H1 (cell line): Measurements from ENCODE around the gene NDUFB1. TPM values are rescaled to one million over a fixed set of nuclear protein-coding genes. Genes with fewer than 3 reads are reported as not detected.

Experiments
- CTCF ChIA-PET: fragments of 300-600 bp; sonication (Branson Sonifier 250); formaldehyde crosslinking; loops from one replicate; lab custom pipeline; 2021; ENCODE audit not compliant: partially characterized antibody; lab: Charles Lee
- POLR2A ChIA-PET: fragments of 300-600 bp; sonication (Branson Sonifier 250); formaldehyde crosslinking; loops from one replicate; lab custom pipeline; 2021; ENCODE audit warnings: inconsistent platforms; ENCODE audit not compliant: partially characterized antibody; lab: Charles Lee
- DNase-seq, 2 experiments: peaks; one replicate each; pipeline versions ENCODE4 v3.0.0 to v3.0.0-alpha.2; 2010 to 2022; ENCODE audit warnings: low spot score in 2 of 2, low read depth in 1 of 2, mixed read lengths in 1 of 2
- FAIRE-seq: peaks from 2 replicates; lab custom pipeline; 2011; peaks lifted over from hg19 to GRCh38; lab: Jason Lieb, UNC
- H2AFZ ChIP-seq: 2 replicates; pipeline ENCODE4 v1.8.1; 2012; ENCODE audit warnings: low read length, inconsistent platforms
- H2AK5ac ChIP-seq: 2 replicates; pipeline ENCODE4 v1.6.1; 2013; ENCODE audit warnings: low read depth, low read length
- H2BK120ac ChIP-seq: replicated peaks from 2 replicates; pipeline ENCODE3; 2013; ENCODE audit warnings: low read depth, low read length, inconsistent platforms
- H2BK12ac ChIP-seq: 2 replicates; pipeline ENCODE4 v1.6.1; 2013; ENCODE audit warnings: low read depth, low read length
- H2BK15ac ChIP-seq: 2 replicates; pipeline ENCODE4 v1.6.1; 2013; ENCODE audit warnings: low read length
- H2BK20ac ChIP-seq: 2 replicates; pipeline ENCODE4 v1.6.1; 2013; ENCODE audit warnings: low read length
- H2BK5ac ChIP-seq: 2 replicates; pipeline ENCODE4 v1.6.1; 2013; ENCODE audit warnings: low read depth, low read length
- H3K14ac ChIP-seq: 2 replicates; pipeline ENCODE4 v1.6.1; 2013; ENCODE audit warnings: inconsistent platforms; ENCODE audit not compliant: insufficient read length
- H3K18ac ChIP-seq: 2 replicates; pipeline ENCODE4 v1.6.1; 2013; ENCODE audit warnings: low read length; ENCODE audit errors: extremely low read depth
- H3K23ac ChIP-seq: 2 replicates; pipeline ENCODE4 v1.6.1; 2013; ENCODE audit warnings: inconsistent platforms; ENCODE audit not compliant: insufficient read length
- H3K23me2 ChIP-seq: 2 replicates; pipeline ENCODE4 v1.6.1; 2013; ENCODE audit warnings: low read depth, low read length
- H3K27ac ChIP-seq: 2 replicates; pipeline ENCODE4 v1.6.1; 2011; ENCODE audit warnings: low read depth, low read length, inconsistent platforms
- H3K27me3 ChIP-seq, 4 experiments: replicated peaks in 1 of 4; 1 replicate in 1 of 4; 2 replicates in 3 of 4; pipeline versions ENCODE4 v1.6.1 to v1.8.1; 2011 to 2013; ENCODE audit warnings: low read length in 3 of 4, mild to moderate bottlenecking in 3 of 4, inconsistent platforms in 2 of 4, mixed read lengths in 2 of 4, moderate library complexity in 1 of 4; ENCODE audit not compliant: control insufficient read depth in 3 of 4, insufficient read depth in 3 of 4; ENCODE audit errors: extremely low read depth in 1 of 4
- H3K36me3 ChIP-seq, 4 experiments: 2 replicates each; pipeline versions ENCODE4 v1.6.1 to v1.8.1; 2011 to 2013; ENCODE audit warnings: mild to moderate bottlenecking in 4 of 4, low read length in 3 of 4, moderate library complexity in 2 of 4, control low read depth in 1 of 4, inconsistent platforms in 1 of 4; ENCODE audit not compliant: insufficient read depth in 4 of 4, control insufficient read depth in 2 of 4
- H3K4ac ChIP-seq: replicated peaks from 2 replicates; pipeline ENCODE3; 2013; ENCODE audit warnings: low read length, low read depth, mixed read lengths, inconsistent platforms; ENCODE audit not compliant: insufficient read length
- H3K4me1 ChIP-seq, 4 experiments: replicated peaks in 1 of 4; 1 replicate in 1 of 4; 2 replicates in 3 of 4; pipeline versions ENCODE4 v1.6.1 to v1.8.1; 2011 to 2013; ENCODE audit warnings: low read length in 3 of 4, inconsistent platforms in 2 of 4, mixed read lengths in 1 of 4; ENCODE audit not compliant: insufficient read depth in 4 of 4, control insufficient read depth in 3 of 4
- H3K4me2 ChIP-seq, 2 experiments: 2 replicates each; pipeline versions ENCODE4 v1.6.1 to v1.8.1; 2011 to 2013; ENCODE audit warnings: low read depth in 2 of 2, low read length in 2 of 2, control low read depth in 1 of 2, inconsistent platforms in 1 of 2, mild to moderate bottlenecking in 1 of 2; ENCODE audit not compliant: insufficient read depth in 1 of 2
- H3K4me3 ChIP-seq, 4 experiments: fragments of 200-600, 300-600 bp in 1 of 4; sonication (generic), shearing (Covaris generic), sonication (Bioruptor Twin) in 1 of 4; 2 replicates each; pipeline versions ENCODE4 v1.5.1 to v1.8.1; 2011 to 2016; ENCODE audit warnings: low read length in 4 of 4, low read depth in 3 of 4, control low read depth in 2 of 4, inconsistent platforms in 2 of 4, mild to moderate bottlenecking in 2 of 4, mixed read lengths in 1 of 4, moderate library complexity in 1 of 4; ENCODE audit not compliant: insufficient read depth in 2 of 4; ENCODE audit errors: extremely low read depth in 1 of 4
- H3K56ac ChIP-seq: replicated peaks from 2 replicates; pipeline ENCODE3; 2013; ENCODE audit warnings: low read depth, mild to moderate bottlenecking, mixed read lengths, low read length, inconsistent platforms; ENCODE audit not compliant: insufficient read length
- H3K79me1 ChIP-seq: 2 replicates; pipeline ENCODE4 v1.6.1; 2013; ENCODE audit warnings: low read depth, low read length, control low read depth
- H3K79me2 ChIP-seq, 2 experiments: 2 replicates each; pipeline versions ENCODE4 v1.6.1 to v1.8.1; 2012 to 2013; ENCODE audit warnings: low read length in 2 of 2, mild to moderate bottlenecking in 2 of 2, inconsistent platforms in 1 of 2; ENCODE audit not compliant: insufficient read depth in 2 of 2, control insufficient read depth in 1 of 2
- H3K9ac ChIP-seq, 4 experiments: replicated peaks in 1 of 4; 1 replicate in 1 of 4; 2 replicates in 3 of 4; pipeline versions ENCODE4 v1.6.1 to v1.8.1; 2011 to 2013; ENCODE audit warnings: low read depth in 3 of 4, low read length in 3 of 4, control low read depth in 2 of 4, mild to moderate bottlenecking in 2 of 4, moderate library complexity in 2 of 4, inconsistent platforms in 1 of 4; ENCODE audit errors: extremely low read depth in 1 of 4
- H3K9me3 ChIP-seq, 2 experiments: 2 replicates each; pipeline versions ENCODE4 v1.6.1 to v1.8.1; 2012 to 2013; ENCODE audit warnings: mild to moderate bottlenecking in 2 of 2, moderate library complexity in 2 of 2, control low read depth in 1 of 2, inconsistent platforms in 1 of 2, low read depth in 1 of 2, low read length in 1 of 2, mixed read lengths in 1 of 2; ENCODE audit not compliant: insufficient read depth in 2 of 2
- H4K20me1 ChIP-seq, 2 experiments: replicated peaks in 1 of 2; 2 replicates each; pipeline versions ENCODE3 to v1.8.1; 2011 to 2013; ENCODE audit warnings: inconsistent platforms in 2 of 2, low read length in 2 of 2, mild to moderate bottlenecking in 1 of 2; ENCODE audit not compliant: insufficient read depth in 2 of 2, control insufficient read depth in 1 of 2
- H4K5ac ChIP-seq: 2 replicates; pipeline ENCODE4 v1.6.1; 2013; ENCODE audit warnings: low read length, low read depth, mixed read lengths, inconsistent platforms; ENCODE audit not compliant: insufficient read length
- H4K8ac ChIP-seq: 2 replicates; pipeline ENCODE4 v1.8.0; 2013; ENCODE audit warnings: mild to moderate bottlenecking, moderate library complexity, low read length, inconsistent platforms; ENCODE audit not compliant: insufficient read depth; ENCODE audit errors: extremely low read depth
- H4K91ac ChIP-seq: replicated peaks from 2 replicates; pipeline ENCODE3; 2013; ENCODE audit warnings: low read length, mixed read lengths, inconsistent platforms; ENCODE audit not compliant: insufficient read length
- BACH1 ChIP-seq: IDR thresholded peaks from 2 replicates; pipeline ENCODE4 v1.6.1; 2012; ENCODE audit warnings: low read length, improper control_type of control experiment
- BCL11A ChIP-seq, 2 experiments: IDR thresholded peaks; one replicate each; pipeline ENCODE4 v1.6.1; 2011; ENCODE audit warnings: low read depth in 2 of 2, low read length in 2 of 2, mild to moderate bottlenecking in 2 of 2
- CTBP2 ChIP-seq: IDR thresholded peaks from 2 replicates; pipeline ENCODE4 v1.7.0; 2011; ENCODE audit warnings: borderline replicate concordance, mild to moderate bottlenecking, moderate library complexity, mixed read lengths, low read length; ENCODE audit not compliant: insufficient read depth, insufficient read length
- HDAC6 ChIP-seq: IDR thresholded peaks from one replicate; pipeline ENCODE4 v1.7.1; 2012; ENCODE audit warnings: low read depth, mild to moderate bottlenecking, inconsistent platforms, low read length, moderate library complexity
- KDM4A ChIP-seq: IDR thresholded peaks from one replicate; pipeline ENCODE4 v1.7.1; 2012; ENCODE audit warnings: low read depth, mild to moderate bottlenecking, moderate library complexity, low read length, inconsistent platforms; ENCODE audit not compliant: severe bottlenecking
- RFX5 ChIP-seq: IDR thresholded peaks from 2 replicates; pipeline ENCODE4 v1.6.1; 2011; ENCODE audit warnings: low read depth, low read length, improper control_type of control experiment, borderline replicate concordance
- polyA plus RNA-seq, 7 experiments: library from polyadenylated mRNA; depleted of rRNA in 3 of 7; stranded (reverse) in 5 of 7; unstranded in 2 of 7; fragments of >200 nt in 5 of 7; fragments of 200-250 nt in 2 of 7; gene quantifications; 1 replicate in 5 of 7; 2 replicates in 1 of 7; 4 replicates in 1 of 7; pipeline versions ENCODE4 v1.2.1 to v1.2.3, GENCODE V29; 2011 to 2013; ENCODE audit warnings: missing spikeins in 2 of 7, mixed read lengths in 2 of 7
- total RNA-seq: library from RNA; stranded (reverse); fragmentation: NEBNext Ultra II Directional; extraction: Animal tissue kit (Norgen Biotek cat#: 25700); gene quantifications from 2 replicates; pipeline ENCODE4 v1.2.1, GENCODE V29; 2021

Gene NDUFB1
- total and polyA plus RNA-seq, 2 of the 8 experiments (the other 6 are each of a cell fraction or from before 2014, with no cell fraction given) = 124 to 271 TPM

- no peak overlapping the region for H4K91ac ChIP-seq
- no peak overlapping the region for H2BK5ac ChIP-seq
- H3K4me3 ChIP-seq = no peak overlapping the region
- no peak for DNase-seq
- no peak overlapping the region for H3K23ac ChIP-seq
- H3K79me1 ChIP-seq = peaks cover 9% of the 10 kb centered on the region; the same call in 1 of the 2 replicates
- H3K14ac ChIP-seq = no peak overlapping the region
- no peak overlapping the region for H3K27ac ChIP-seq
- H2BK12ac ChIP-seq = no peak overlapping the region
- no peak overlapping the region for H2BK20ac ChIP-seq
- TF ChIP-seq CTBP2 = no peak
- TF ChIP-seq HDAC6 = no peak
- no peak for TF ChIP-seq RFX5
- no peak for TF ChIP-seq BACH1
- TF ChIP-seq KDM4A = no peak
- TF ChIP-seq BCL11A (IDR thresholded peaks at IDR 0.05; ENCODE audit: low read depth in 2 of 2, low read length in 2 of 2) = no peak
- no peak overlapping the region for H3K18ac ChIP-seq
- no peak overlapping the region for H4K5ac ChIP-seq
- H3K36me3 ChIP-seq = peaks cover 0 to 6% (median 4%) of the 10 kb centered on the region in 4 experiments; a peak in 2 of 8 replicates
- POLR2A ChIA-PET = interaction anchor here (0.6 to 3.8 kb wide), 2 partner anchors 22 to 30 kb away, joined by 3 to 23 read pairs; partner anchors contain the start of genes CPSF2 and NDUFB1
- no peak overlapping the region for H2BK120ac ChIP-seq
- no peak overlapping the region for H3K56ac ChIP-seq
- no peak overlapping the region for H3K9ac ChIP-seq
- peaks cover 0 to 3% (median 0%) of the 10 kb centered on the region in 4 experiments; a peak in 1 of 7 replicates for H3K4me1 ChIP-seq
- H3K27me3 ChIP-seq = no peaks in the 10 kb centered on the region
- peaks cover 19 to 76% of the 10 kb centered on the region in 2 experiments for H3K79me2 ChIP-seq
- CTCF ChIA-PET = interaction anchor here (1.0 kb wide), 1 partner anchor 1674 kb away, joined by 3 read pairs; no protein-coding TSS in a partner anchor
- H4K20me1 ChIP-seq = peaks cover 2 to 4% of the 10 kb centered on the region in 2 experiments
- H3K4ac ChIP-seq = no peak overlapping the region
- H3K23me2 ChIP-seq = no peaks in the 10 kb centered on the region
- no peak overlapping the region for H2AK5ac ChIP-seq
- no peak for FAIRE-seq
- H2BK15ac ChIP-seq = no peak overlapping the region
- no peaks in the 10 kb centered on the region for H3K9me3 ChIP-seq
- H3K4me2 ChIP-seq = no peak overlapping the region
- no peak overlapping the region for H4K8ac ChIP-seq
- no peak overlapping the region for H2AFZ ChIP-seq
These were observed 21.7 kb downstream of the NDUFB1 start for GRCh38 chr14:92099802-92100201.
